Stimulated activated CD4-positive, alpha-beta T cell treated with anti-CD3 and anti-CD28 coated beads, Interleukin-4, amount 100 ng/mL, for 4 hours (primary cell): ENCODE data around the gene CAPN8.
A peak's percentile ranks its signal among the peaks of the same experiment; 100 is the strongest.

ENCODE experiments used
- DNase-seq, 2 experiments: peaks; one replicate each; pipeline ENCODE4 v3.0.0-alpha.2; 2020

The CAPN8 gene

DNA sequence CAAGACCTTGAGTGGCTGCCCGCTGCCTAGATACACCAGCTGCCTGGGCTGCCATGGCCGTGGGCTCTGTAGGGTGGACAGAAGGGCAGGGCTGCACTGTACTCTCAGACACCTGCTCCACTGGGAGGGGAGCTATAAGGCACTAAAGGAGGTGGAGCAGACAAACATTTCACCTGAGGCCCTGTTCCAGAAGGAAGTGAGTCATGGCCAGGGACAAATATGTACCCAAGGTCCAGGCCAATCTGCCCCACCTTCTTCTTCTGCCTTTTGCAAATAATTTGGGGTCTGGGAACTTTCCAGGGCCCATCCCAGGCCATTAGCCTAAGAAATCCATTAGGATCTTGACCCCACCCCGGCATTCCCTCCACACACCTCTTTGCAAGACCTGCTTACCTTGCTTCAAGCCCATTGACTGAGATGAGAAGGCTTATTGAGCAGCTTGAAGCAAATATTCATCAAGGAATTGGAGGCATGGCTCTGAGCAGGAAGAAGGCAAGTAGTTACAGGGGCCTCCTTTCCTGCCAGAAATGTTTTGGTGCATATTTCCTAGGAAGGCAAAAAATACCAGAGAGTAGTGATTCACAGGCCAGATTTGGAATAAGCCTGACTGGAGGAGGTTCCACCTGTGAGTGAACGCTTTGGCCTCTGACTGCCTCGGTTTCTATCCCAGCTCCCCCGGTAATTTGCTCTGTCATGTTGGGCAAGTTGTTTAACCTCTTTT lies at the start of gene CAPN8:
CAPN8 (minus strand) TSS at position 110 of the 721 bp plus-strand sequence; CDS start at position 55, 55 bp downstream.
- DNase-seq, result no peak

DNA sequence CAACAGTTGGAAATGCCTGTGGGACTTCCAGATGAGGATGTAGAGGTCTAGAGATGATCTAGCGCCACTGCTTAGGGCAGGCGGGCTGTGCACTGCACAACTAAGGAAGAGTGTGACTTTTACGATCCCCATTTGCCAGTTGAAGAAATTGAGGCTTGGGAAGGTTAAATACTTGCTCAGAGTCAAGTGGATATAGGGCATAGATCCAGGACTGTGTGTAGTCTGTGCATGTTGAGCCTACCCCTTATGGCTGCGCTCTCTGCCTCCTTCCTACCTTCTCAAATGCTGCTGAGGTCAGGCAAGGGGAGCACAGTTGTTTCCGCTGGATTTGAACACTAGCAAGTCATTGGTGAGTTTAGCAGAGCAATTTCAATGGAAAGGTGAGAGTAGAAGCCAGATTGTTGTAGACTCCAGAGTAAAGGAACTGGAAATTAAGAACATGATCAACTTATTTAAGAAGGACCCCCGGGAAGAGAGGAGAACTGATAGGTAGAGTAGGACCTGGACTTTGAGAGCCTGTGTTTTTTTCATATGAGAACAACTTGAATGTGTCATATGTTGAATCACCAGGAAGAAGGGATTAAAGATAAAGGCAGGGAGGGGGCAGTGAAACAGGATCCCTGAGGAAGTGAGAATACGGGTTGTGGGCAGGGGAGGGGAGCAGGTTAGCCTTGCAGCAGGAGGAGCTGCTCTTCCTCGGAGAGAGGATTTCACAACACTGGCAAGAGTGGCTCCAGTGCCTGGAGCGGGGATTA lies 49.5 kb upstream of the CAPN8 start:
- no peak for DNase-seq

DNA sequence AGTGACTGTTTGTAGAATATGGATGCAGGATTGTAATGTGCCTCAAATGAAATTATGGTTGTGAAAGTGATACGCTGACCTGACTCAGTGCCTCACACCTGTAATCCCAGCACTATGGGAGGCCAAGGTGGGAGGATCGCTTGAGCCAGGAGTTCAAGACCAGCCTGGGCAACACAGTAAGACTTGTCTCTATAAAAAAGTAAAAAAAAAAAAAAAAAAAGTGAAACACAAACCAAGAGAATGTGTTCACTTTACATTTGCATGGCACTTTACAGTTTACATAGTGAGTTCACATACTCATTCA lies 48.9 kb upstream of the CAPN8 start:
- no peak for DNase-seq

DNA sequence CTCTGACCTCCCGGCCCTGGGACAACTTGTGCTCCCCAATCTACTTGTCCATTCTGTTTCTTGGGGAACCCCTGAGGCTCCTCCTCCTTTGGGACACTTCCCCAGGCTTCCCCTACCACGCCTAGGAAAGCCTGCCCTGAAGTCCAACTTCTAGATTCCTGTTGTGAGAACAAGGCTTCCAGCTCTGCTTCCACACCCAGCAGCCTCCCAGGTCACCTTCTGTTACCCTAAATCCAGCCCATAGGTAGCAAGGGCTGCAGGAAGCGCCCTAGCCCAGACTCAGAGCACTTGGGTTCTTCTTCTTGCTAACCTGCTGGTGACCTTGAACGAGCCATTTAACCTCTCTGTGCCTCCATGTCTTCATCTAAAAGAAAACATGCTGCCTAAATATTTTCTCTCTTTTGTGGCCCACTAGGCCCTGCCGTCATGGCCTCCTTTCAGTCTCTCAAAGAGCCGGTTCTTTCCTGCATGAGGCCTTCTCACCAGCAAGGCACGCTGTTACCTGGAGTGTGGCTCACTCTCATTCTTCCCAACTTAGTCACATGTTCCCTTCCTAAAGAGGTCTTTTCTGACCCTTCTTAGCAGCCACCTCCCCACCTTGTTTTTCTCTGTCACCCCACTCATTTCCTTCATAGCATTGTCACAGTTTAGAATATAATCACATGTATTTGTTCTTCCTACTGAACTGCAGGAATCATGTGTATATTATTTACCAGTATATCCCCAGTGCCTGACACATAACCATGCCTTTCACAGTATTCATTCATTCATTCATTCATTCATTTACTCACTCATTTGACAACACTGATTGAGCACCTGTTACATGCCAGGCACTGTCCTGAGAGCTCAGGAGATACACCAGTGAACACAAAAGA lies 48.3 kb upstream of the CAPN8 start:
- peak in 1 of 2 experiments; percentile 29 for DNase-seq

DNA sequence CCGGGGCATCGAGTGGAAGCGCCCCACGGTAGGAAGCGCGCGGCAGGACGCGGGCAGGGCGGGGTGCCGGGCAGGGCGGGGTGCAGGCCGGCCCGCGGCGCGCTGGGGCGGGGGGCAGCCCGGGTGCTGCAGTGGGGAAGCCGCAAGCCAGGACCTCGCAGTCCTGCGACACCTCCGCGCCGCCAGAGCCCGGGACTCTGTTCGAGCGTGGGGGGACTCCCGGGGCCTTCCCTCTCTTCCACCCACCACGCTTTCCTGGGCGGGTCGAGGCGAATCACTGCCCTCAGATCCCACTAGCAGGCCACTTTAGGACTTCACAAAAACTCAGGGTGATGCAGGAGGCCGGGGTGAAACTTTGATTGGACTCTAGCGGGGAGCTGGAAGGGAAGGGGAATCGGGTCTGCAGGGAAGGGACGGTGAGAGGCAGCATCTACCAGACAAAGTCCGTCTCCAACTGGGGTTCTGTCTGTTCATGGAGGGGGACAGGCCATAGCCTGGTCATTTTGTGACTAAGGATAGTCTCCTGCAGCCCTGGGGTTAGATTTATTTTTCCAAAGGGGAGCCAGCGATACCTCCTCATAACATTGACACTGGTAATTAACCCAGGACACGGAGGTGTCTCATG lies 47.5 kb upstream of the CAPN8 start:
- DNase-seq, result peak; percentile 36 to 39

DNA sequence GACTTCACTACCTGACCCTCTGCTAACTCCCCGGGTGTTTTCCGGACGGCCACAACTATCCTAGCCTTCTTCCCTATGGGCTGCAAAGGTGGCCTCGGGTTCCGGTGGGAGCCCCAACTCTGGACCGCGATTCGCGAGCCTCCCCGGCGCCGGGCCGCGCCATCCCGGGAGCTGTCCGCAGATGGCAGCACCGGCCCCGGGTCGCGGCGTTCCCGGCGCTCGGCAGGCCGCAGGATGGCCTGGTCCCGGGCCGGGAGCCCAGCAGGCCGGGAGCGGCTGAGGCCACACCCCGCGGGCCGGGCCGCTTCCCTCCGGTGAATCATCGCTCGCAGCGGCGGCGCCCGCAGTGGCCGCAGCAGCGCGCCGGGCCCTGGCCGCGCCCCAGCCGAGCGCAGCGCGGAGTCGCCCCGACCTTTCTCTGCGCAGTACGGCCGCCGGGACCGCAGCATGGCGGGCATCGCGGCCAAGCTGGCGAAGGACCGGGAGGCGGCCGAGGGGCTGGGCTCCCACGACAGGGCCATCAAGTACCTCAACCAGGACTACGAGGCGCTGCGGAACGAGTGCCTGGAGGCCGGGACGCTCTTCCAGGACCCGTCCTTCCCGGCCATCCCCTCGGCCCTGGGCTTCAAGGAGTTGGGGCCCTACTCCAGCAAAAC lies 46.8 kb upstream of the CAPN8 start, which contains the start of gene CAPN2:
CAPN2 (plus strand) TSS at position 346 of the 656 bp plus-strand sequence; CDS start at position 448, 102 bp downstream.
- DNase-seq, result peak; percentile 28 to 57

DNA sequence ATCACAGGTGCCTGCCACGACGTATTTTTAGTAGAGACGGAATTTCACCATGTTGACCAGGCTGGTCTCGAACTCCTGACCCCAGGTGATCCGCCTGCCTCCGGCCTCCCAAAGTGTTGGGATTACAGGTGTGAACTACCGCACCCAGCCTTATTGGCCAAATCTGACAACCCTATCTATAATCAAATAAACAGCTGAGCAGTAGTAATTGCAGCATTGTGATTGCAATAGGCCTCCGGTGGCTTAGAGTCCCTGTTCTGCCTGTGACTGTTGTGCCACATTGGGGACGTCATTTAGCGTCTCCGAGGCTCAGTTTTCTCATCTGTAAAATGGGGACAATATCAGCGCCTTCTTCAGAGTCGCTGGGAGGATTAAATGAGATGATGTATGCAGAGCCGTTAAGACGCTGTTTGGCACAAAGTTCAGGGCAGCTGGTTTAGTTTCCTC lies 46.3 kb upstream of the CAPN8 start:
- DNase-seq, result no peak

DNA sequence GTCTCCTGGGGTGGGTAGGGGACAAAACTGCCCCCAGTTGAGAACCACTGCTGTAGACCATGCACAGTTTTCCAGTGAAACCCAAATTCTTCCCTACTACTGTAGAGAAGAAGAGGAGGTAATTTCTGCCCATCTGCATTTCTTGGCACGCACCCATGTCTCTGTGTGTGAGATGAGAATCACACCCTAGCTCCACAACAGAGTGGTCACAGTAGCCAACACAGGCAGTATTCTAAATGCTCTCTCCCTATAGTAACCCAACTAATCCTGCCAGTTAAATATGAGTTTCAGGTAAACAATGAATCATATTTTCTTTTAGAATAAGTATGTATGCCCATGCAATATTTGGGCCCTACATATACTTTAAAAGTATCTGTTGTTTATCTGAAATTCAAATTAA lies 45.7 kb upstream of the CAPN8 start:
- no peak for DNase-seq

DNA sequence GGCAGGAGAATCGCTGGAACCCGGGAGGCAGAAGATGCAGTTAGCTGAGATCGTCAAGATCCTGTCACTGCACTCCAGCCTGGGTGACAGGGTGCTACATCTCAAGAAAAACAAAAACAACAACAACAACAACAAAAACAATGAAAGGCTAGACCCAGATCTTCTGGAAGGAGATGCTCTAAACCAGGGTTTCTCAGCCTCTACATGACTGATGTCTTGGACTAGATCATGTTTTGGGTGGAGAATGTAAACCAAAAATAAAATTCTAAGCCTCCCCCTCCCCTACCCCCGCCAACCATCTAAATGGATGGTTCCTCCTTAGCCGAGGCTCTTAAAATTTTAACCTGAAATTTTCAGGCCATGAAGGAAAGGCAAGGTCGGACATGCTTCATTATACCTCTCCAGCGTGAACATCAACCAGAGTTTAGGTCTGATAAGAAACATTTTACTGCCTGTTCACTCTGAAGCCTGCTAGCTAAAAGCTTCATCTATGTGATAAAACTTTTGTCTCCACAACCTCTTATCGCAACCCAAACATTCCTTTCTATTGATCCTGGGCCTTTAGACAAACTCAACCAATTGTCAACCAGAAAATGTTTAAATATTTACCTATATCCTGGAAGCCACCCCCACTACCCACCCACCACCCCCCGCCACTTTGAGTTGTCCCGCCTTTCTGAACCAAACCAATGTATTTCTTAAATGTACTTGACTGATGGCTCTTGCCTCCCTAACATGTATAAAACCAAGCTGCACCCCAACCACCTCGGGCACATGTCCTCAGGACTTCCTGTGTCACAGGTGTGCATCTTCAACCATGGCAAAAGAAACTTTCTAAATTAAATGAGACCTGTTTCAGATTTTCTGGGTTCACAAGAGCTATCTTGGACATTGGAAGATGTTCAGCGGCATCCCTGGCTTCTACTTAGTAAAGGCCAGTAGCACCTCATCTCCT lies 45.0 kb upstream of the CAPN8 start:
- no peak for DNase-seq

DNA sequence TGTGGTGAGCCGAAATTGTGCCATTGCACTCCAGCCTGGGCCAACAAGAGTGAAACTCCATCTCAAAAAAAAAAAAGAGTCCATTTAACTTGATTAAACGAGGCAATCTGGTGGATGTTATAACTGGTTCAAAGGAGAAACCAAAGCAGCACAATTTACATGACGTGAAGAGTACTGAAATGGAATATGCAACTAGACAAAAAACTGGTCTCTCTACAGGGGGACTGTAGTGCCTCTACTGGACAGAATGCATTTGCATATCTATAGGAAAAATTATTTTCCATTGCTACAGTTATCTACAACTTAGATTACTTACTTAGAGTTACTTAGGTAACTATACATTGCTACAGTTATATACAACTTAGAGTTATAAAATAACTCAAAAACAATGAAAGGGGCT lies 44.1 kb upstream of the CAPN8 start:
- DNase-seq, result no peak

DNA sequence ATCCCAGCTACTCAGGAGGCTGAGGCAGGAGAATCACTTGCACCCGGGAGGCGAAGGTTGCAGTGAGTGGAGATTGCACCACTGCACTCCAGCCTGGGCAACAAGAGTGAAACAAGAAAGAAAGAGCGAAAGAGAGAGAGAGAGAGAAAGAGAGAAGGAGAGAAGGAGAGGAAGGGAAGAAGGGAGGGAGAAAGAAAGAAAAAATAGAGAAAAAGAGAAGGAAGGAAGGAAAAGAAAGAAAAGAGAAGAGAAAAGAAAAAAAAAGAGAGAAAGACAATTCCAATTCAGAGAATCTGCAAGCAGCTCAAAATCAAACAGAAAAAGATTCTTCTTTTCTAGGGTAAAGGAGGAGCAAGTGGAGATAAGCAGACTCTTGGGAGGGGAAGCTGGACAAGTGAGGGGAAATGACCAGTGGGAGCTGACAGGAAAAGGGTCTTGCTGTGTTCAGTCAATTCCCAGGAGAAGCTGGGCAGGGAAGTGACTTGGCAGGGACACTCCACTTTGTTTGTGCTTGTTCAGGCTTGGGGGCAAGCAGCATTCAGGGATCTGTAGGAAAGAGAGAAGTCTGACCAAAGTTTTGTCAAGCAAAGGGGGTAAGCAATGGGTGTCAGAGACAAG lies 43.3 kb upstream of the CAPN8 start:
- no peak for DNase-seq

DNA sequence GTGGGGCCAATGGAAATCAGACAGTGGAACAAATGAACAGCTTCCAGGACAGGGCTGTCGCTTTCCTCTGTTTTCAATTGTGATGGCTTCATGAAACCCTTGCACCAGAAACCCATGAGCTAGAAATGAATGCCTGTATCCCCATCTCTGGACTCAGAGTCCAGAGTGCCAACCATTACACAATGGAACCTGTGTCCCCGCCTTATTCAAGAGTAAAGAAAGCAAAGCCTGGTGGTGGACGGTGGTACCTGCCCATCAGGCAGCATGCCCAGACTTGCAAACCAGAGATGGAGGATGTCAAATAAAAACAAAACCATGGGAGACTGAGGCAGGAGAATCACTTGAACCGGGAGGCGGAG lies 42.5 kb upstream of the CAPN8 start:
- DNase-seq, result no peak

DNA sequence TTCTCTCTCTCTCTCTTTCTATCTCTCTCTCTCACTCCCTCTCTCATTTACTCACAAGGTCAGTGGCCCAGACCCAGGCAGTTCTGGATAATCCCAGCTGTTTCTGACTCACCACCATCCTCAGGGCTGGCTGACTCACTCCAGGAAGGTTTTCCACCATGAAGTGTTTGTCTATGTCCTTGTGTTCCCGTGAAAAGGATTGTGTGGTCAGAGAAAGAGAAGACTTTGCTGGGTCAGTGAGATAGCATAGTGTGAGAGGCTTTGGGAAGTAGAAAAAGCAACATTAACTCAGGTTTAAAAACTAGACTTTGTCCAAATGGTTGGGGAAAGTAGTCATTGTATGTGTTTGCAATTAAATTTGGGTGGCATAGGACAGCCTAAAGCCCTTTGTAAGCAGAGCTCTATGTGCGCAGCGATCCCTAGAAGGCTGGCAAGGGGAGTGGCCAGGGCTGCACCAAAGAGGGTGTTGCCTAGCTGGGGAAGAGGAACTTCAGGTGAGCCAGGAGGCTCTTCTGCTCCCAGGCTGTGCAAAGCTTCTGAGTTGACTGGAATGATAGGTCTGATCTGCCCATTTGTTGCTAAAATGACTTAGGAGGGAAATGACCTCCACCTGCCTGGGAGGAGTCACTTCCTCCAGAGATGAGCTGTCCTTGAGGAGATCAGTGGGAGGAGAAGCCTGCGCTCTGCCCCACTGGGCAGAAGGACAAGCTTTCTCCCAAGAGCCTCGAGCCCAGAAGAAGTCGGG lies 41.9 kb upstream of the CAPN8 start:
- no peak for DNase-seq

DNA sequence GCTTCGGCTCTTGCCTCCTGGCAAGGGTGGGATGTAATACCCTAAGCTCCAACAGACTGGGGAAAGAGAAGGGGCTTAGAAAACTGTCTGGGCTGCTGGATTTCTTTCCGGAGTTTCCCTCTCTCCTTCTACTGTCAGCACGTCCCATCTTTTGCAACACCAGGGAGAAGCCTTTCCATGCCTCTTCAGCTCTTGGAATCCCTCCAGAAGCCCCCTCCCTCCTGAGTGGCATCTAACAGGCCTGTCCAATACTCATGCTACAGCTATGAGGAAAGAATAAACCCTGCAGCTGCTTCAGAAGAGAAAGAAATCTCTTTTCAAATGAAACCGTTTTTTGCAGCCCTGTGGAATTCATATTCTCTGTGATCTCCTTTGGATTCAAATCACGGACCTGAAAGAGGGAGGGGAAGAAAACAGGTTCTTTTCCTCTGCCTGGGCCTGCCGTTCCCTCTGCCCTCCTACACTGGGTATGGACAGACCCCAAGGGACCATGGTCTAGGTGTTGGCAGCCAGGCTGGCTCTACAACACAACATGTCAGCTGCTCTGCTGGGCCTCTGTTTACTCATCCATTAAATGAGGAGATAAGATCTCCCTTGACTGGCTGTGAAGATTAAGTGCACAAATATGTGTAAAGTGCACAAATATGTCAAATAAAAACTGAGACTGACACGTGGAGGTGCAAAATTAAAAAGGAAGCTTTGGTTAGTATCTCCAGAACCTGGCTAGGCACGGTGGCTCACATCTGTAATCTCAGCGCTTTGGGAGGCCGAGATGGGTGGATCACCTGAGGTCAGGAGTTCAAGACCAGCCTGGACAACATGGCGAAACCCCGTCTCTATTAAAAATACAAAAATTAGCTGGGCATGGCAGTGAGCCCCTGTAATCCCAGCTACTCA lies 40.8 kb upstream of the CAPN8 start:
- DNase-seq, result no peak

DNA sequence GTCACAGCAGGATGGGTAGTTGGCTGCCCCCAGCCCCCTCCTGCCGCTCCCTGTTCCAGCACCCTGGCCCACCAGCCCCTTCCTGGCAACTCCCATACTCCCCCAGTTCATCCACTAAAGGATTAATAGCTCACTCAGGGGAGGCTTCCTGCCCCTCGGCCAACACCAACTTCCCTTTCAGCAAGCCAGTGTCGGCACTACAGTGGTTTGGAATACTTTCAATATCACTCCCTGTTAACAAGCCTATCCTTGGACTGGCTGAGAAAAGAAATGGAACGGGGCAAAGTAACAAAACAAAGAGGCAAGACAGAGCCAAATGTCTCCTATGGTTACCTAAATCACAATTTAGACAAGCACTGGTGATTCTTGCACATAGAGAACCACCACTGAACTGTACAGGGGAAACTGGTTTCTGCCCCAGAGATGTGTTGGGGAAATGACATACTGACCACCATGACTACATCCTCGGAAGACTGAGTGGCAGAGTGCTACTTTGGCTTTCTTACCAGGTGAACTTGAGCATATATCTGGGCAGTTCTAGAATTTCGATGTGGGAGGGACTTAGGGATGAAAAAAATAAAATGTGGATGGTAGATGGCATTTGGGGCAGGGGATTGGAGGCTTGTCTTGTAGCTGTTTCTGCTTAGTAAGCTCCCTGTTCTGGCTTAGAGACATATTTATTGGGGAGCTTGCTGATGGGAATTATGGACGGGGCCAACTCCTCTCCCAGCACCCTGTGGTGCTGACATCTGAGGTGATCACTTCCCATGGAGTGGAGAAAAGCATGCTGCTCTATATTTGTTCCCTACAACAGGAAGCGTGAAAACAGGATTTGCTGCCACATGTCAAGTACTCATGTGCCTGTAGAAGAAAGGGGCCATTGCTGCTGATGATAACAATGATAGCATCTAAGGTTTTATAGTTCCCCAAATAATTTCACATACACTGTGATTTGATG lies 39.7 kb upstream of the CAPN8 start:
- no peak for DNase-seq

DNA sequence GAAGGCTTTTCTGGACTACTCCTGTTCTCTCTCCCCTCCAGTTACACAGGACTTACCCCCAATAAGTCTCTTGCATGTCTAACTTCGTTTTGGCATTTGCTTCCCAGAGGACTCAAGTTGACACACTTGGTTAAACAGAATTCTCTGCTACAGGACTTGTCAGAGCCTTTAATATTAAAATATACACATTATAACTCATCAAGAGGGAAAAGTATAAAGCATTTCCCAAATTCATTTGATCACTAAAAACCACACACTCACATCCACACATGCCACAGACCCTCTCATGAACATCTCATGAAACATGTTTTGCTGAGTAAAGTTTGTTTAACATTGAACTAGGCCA lies 38.1 kb upstream of the CAPN8 start:
- DNase-seq, result no peak

DNA sequence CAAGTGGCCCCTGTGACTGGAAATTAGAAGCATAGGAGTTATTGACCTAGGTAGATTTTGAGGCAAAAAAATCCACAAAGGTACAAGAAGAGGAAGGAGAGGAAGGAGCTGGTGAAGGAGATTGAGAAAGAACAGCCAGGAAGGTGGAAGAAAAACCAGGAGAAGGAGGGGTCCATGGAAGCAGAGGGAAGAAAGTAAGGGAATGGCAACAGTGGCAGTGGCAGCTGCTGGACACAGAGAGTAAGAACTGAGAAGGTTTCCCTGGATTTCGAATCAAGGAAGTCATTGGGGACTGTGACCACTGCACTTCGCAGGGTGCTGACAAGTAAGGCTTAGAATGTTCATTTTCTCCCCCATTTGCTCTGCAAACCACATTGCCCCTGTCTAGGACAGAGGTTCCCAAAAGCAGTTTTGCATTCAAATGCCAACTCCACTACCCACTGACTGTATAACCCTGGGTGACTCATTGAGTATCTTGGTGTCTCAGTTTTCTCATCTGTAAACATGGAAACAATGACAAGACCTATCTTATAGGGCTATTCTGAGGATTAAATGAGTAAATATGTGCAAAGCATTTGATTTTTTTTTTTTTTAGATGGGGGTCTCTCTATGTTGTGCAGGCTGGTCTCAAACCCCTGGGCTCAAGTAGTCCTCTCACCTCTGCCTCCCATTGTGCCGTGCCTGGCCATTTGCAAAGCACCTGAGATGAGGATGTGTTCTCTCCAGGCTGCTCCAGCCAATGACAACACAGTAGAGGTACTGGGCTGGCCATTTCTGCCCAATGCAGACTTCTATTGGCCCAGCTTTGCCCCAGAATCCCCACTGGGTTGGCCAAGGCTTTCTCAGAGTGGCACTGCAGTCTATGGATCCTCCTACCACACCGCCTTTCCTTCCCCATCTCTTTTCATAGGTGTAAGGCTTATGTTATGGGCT lies 37.5 kb upstream of the CAPN8 start:
- no peak for DNase-seq
